Adrenal gland (tissue), 12 donors: ENCODE measurements around the gene CCPG1. TPM values are rescaled to one million over a fixed set of nuclear protein-coding genes. Genes with fewer than 3 reads are reported as not detected.

Source experiments
- DNase-seq, 7 donors: peaks; one replicate each; pipeline ENCODE4 v3.0.0-alpha.2; 2019 to 2020
- H3K27ac ChIP-seq, 5 donors: fragments of 200-600 bp; sonication (generic) in 4 of 5; 1 replicate in 3 of 5; 2 replicates in 2 of 5; pipeline versions ENCODE4 v1.5.1 to v1.8.0; 2016 to 2020; ENCODE audit warnings: mild to moderate bottlenecking in 1 of 5
- H3K27me3 ChIP-seq: fragments of 200-600 bp; 2 replicates; pipeline ENCODE4 v1.8.0; 2021
- H3K36me3 ChIP-seq, 2 donors: fragments of 200-600 bp; replicated peaks in 1 of 2; 1 replicate in 1 of 2; 2 replicates in 1 of 2; pipeline versions ENCODE4 v1.5.1 to v1.8.0; 2018 to 2022
- H3K4me1 ChIP-seq, 2 donors: fragments of 200-600 bp; replicated peaks in 1 of 2; 1 replicate in 1 of 2; 2 replicates in 1 of 2; pipeline versions ENCODE4 v1.5.1 to v1.8.0; 2018 to 2021
- H3K4me3 ChIP-seq, 4 donors: fragments of 200-600 bp; sonication (generic) in 3 of 4; one replicate each; pipeline ENCODE4 v1.5.1; 2016 to 2018
- H3K9me3 ChIP-seq, 3 donors: fragments of 200-600 bp; sonication (generic) in 1 of 3; replicated peaks in 1 of 3; 1 replicate in 2 of 3; 2 replicates in 1 of 3; pipeline versions ENCODE4 v1.5.1 to v1.8.0; 2016 to 2021
- CTCF ChIP-seq, 6 experiments: fragments of 450-650 bp in 4 of 6; fragments of 200-600 bp in 2 of 6; sonication (generic) in 1 of 6; IDR thresholded peaks; 1 replicate in 5 of 6; 2 replicates in 1 of 6; pipeline versions ENCODE4 v1.5.1 to v1.8.0; 2016 to 2021; ENCODE audit warnings: antibody characterized with exemption in 6 of 6, mild to moderate bottlenecking in 2 of 6, moderate library complexity in 1 of 6
- POLR2A ChIP-seq, 2 donors: fragments of 450-650 bp; IDR thresholded peaks; one replicate each; pipeline ENCODE4 v1.6.1; 2017; ENCODE audit warnings: antibody characterized with exemption in 2 of 2, mild to moderate bottlenecking in 2 of 2, moderate library complexity in 1 of 2
- WGBS, 4 donors: extraction: QIAGEN DNeasy Blood & Tissue Kit in 2 of 4; methylation state at CpG; one replicate each; pipeline versions ENCODE4 v1.1.5 to v1.1.7; 2013 to 2017; 5-methylcytosine and 5-hydroxymethylcytosine counted together
- intact Hi-C, 2 donors: fragments of 100-400 bp; cut with DNase I; formaldehyde crosslinking; loops; one replicate each; pipeline versions ENCODE4 v1.14.1 to v1.15.0; 2022 to 2023
- polyA plus RNA-seq, 3 donors: library from polyadenylated mRNA; stranded (reverse); fragments of 200-250 nt in 2 of 3; fragments of 350-450 nt in 1 of 3; fragmentation: Illumina TruSeq in 1 of 3; extraction: RNeasy Lipid Tissue Mini Kit (QIAGEN cat#74804) in 1 of 3; gene quantifications; one replicate each; pipeline ENCODE4 v1.2.3, GENCODE V29; 2013 to 2014
- total RNA-seq, 9 donors: library from RNA; depleted of rRNA in 4 of 9; stranded (reverse); fragments of >200 nt in 4 of 9; fragments of 120-200 nt in 1 of 9; fragmentation: NEBNext Ultra II Directional in 1 of 9; extraction: Animal tissue kit (Norgen Biotek cat#: 25700) in 1 of 9; gene quantifications; one replicate each; pipeline versions ENCODE4 v1.1.0 to v1.2.4, GENCODE V29; 2013 to 2023
- donor health status: healthy with polysubstance abuse.
- donor health status: Bipolar disorder and iron deficiency.
- donor health status: DM: yes; HTN: yes; CAD: no.
- donor health status: DM: no; HTN: no; CAD: no.
- donor health status: DM: no; HTN: no; CAD: no.
- donor health status: DM: yes; HTN: yes; CAD: no.

Gene CCPG1
- total and polyA plus RNA-seq, 12 donors = 19.5 to 102 (median 66.3) TPM

- intact Hi-C loops = no loop called here
- WGBS, 4 donors = 82 to 93% (median 86%) methylated on average over 5 of the region's 5 CpGs
- H3K36me3 ChIP-seq = no peaks in the 10 kb centered on the region
- peaks cover 4 to 20% of the 10 kb centered on the region in 2 donors for H3K4me1 ChIP-seq
- no peak for DNase-seq
- no peak for TF ChIP-seq POLR2A (IDR thresholded peaks at IDR 0.05)
- no peak for TF ChIP-seq CTCF (IDR thresholded peaks at IDR 0.05)
- no peak overlapping the region for H3K27ac ChIP-seq
- no peak overlapping the region for H3K4me3 ChIP-seq
- no peaks in the 10 kb centered on the region for H3K9me3 ChIP-seq
- H3K27me3 ChIP-seq = no peaks in the 10 kb centered on the region
These were observed 85.7 kb downstream of the CCPG1 start for GRCh38 chr15:55322467-55322866.

- WGBS, 4 donors = 76 to 91% (median 85%) methylated on average over 1 of the region's 1 CpG
- no peaks in the 10 kb centered on the region for H3K36me3 ChIP-seq
- H3K9me3 ChIP-seq = no peaks in the 10 kb centered on the region
- H3K27ac ChIP-seq = no peak overlapping the region
- TF ChIP-seq CTCF (IDR thresholded peaks at IDR 0.05) (no peak), POLR2A (IDR thresholded peaks at IDR 0.05) (no peak)
- H3K4me1 ChIP-seq = peaks cover 4 to 32% of the 10 kb centered on the region in 2 donors
- intact Hi-C loops = no loop called here
- H3K27me3 ChIP-seq = no peaks in the 10 kb centered on the region
- DNase-seq = no peak
- H3K4me3 ChIP-seq = no peak overlapping the region
These were observed 87.2 kb downstream of the CCPG1 start for GRCh38 chr15:55320963-55321362.

GRCh38 chr15:55320238-55320550 is 88.0 kb downstream of the CCPG1 start:
- 58 to 63% (median 59%) methylated on average over 2 of the region's 2 CpGs for WGBS, 4 donors
- intact Hi-C loops = no loop called here
- no peak overlapping the region for H3K27ac ChIP-seq

GRCh38 chr15:55319537-55320237 is 88.5 kb downstream of the CCPG1 start:
- H3K27ac ChIP-seq = peak overlapping the region in 2 of 5 donors; percentile 90 to 96
- H3K27me3 ChIP-seq = no peaks in the 10 kb centered on the region
- H3K9me3 ChIP-seq = no peaks in the 10 kb centered on the region
- 50 to 69% (median 62%) methylated on average over 4 of the region's 4 CpGs for WGBS, 4 donors
- no peaks in the 10 kb centered on the region for H3K36me3 ChIP-seq
- peaks cover 4 to 32% of the 10 kb centered on the region in 2 donors for H3K4me1 ChIP-seq
- intact Hi-C loops = no loop called here
- peak overlapping the region; percentile 44 to 95 (median 74) for H3K4me3 ChIP-seq
- DNase-seq = peak in 1 of 7 donors; percentile 16
- TF ChIP-seq CTCF (IDR thresholded peaks at IDR 0.05) = no peak
- TF ChIP-seq POLR2A (IDR thresholded peaks at IDR 0.05) = no peak

More at GRCh38 chr15:55320238-55320550, 88.0 kb downstream of the CCPG1 start:
- DNase-seq = no peak
- peaks cover 4 to 32% of the 10 kb centered on the region in 2 donors for H3K4me1 ChIP-seq
- no peaks in the 10 kb centered on the region for H3K27me3 ChIP-seq
- peak overlapping the region in 1 of 4 donors; percentile 79 for H3K4me3 ChIP-seq
- no peak for TF ChIP-seq POLR2A (IDR thresholded peaks at IDR 0.05)
- no peak for TF ChIP-seq CTCF (IDR thresholded peaks at IDR 0.05)
- no peaks in the 10 kb centered on the region for H3K9me3 ChIP-seq
- no peaks in the 10 kb centered on the region for H3K36me3 ChIP-seq
